Tongue (tissue), 2 donors: ENCODE data around the gene TMC1. TPM values are rescaled to one million over a fixed set of nuclear protein-coding genes. Genes with fewer than 3 reads are reported as not detected.

Source experiments
- DNase-seq: peaks from one replicate; pipeline ENCODE4 v3.0.0-alpha.2; 2015
- total RNA-seq: library from RNA; depleted of rRNA; stranded (reverse); fragments of >200 nt; gene quantifications from one replicate; pipeline ENCODE4 v1.2.3, GENCODE V29; 2014

TMC1 gene
- total RNA-seq, 1 donor from 2014 or later, result 0.62 TPM

GRCh38 chr9:72576087-72576486 is 54.7 kb downstream of the TMC1 start:
- DNase-seq, result no peak

- peak; percentile 66 for DNase-seq
These were observed 55.9 kb downstream of the TMC1 start for GRCh38 chr9:72577212-72577753.

GRCh38 chr9:72579190-72579589 is 57.8 kb downstream of the TMC1 start:
- DNase-seq, result no peak

GRCh38 chr9:72579880-72580550 is 58.6 kb downstream of the TMC1 start:
- no peak for DNase-seq

- no peak for DNase-seq
These were observed 60.3 kb downstream of the TMC1 start for GRCh38 chr9:72581694-72582093.

- DNase-seq, result no peak
These were observed 62.0 kb downstream of the TMC1 start for GRCh38 chr9:72583370-72583769.

- DNase-seq, result no peak
These were observed 65.2 kb downstream of the TMC1 start for GRCh38 chr9:72586388-72587130.

GRCh38 chr9:72588336-72588735 is 66.9 kb downstream of the TMC1 start:
- DNase-seq, result peak; percentile 88

- DNase-seq, result peak; percentile 28
These were observed 68.5 kb downstream of the TMC1 start for GRCh38 chr9:72589667-72590521.

GRCh38 chr9:72590824-72591223 is 69.4 kb downstream of the TMC1 start:
- no peak for DNase-seq

- DNase-seq, result peak; percentile 82
These were observed 71.3 kb downstream of the TMC1 start for GRCh38 chr9:72592502-72593403.

- DNase-seq, result no peak
These were observed 75.2 kb downstream of the TMC1 start for GRCh38 chr9:72596451-72597180.

GRCh38 chr9:72597181-72597517 is 75.7 kb downstream of the TMC1 start:
- DNase-seq, result no peak

GRCh38 chr9:72597601-72598000 is 76.2 kb downstream of the TMC1 start:
- DNase-seq, result no peak

GRCh38 chr9:72598639-72599038 is 77.2 kb downstream of the TMC1 start:
- no peak for DNase-seq

GRCh38 chr9:72599874-72600534 is 78.6 kb downstream of the TMC1 start:
- no peak for DNase-seq

GRCh38 chr9:72600671-72601070 is 79.3 kb downstream of the TMC1 start:
- no peak for DNase-seq

- no peak for DNase-seq
These were observed 80.2 kb downstream of the TMC1 start for GRCh38 chr9:72601615-72602014.

GRCh38 chr9:72612449-72612848 is 91.0 kb downstream of the TMC1 start:
- DNase-seq, result no peak

- no peak for DNase-seq
These were observed 92.7 kb downstream of the TMC1 start for GRCh38 chr9:72614067-72614466.
